Skin of body (tissue), 3 donors: Measurements from ENCODE around the gene STARD3NL. TPM values are rescaled to one million over a fixed set of nuclear protein-coding genes. Genes with fewer than 3 reads are reported as not detected.
"Not testable (repeated sequence)": the region's sequence is repeated elsewhere in the genome, so short reads cannot be mapped to it uniquely, and the experiment has no call there.

Experiments
- DNase-seq: peaks from one replicate; lab custom pipeline; 2025; lab: John Stamatoyannopoulos, UW
- small RNA-seq: library from RNA; depleted of rRNA; stranded (forward); fragments of <200 nt; gene quantifications from one replicate; pipeline ENCODE3, GENCODE V24; 2014; ENCODE audit warnings: low replicate concordance
- total RNA-seq: library from RNA; depleted of rRNA; stranded (reverse); fragments of >200 nt; gene quantifications from one replicate; pipeline ENCODE4 v1.2.3, GENCODE V29; 2014

The STARD3NL gene
- total RNA-seq, 1 donor from 2014 or later, result 22.0 TPM

DNA sequence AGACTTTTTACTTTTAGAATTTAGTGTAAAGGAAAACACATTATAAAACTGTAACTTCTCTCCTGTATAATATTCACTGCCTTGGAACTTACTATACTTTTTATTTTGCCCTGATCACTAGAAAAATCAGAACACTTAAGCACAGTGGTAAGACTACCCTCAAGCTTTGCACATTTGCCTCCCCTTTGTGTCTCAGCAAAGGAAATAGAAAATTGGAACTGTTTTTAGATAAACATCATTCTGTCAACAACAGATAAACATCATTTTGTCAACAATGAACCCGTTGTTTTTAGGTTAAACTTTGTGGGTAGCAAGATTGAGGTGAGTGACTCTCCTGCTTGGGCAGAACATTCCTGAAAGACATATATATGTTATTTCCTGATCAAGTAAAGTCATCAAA lies 86.6 kb downstream of the STARD3NL start:
- not testable (repeated sequence) for DNase-seq

DNA sequence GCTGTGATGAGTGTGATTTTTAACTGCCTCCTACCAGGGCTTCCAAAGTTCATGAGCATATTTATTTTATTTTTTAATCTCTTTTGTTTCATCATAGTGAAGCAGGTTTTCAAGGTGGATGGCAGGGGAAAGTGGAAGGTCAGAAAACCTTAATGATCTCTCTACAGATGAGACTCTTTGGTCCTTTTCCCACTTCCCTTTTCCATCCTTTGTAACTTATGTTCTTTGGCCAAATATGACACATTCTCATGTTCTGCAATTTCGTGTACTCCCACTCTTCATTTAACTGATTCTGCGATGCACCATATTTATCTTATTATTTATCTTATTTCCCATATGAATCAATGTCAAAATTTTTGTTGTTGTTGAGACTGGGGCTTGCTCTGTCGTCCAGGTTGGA lies 87.9 kb downstream of the STARD3NL start:
- DNase-seq, result not testable (repeated sequence)

DNA sequence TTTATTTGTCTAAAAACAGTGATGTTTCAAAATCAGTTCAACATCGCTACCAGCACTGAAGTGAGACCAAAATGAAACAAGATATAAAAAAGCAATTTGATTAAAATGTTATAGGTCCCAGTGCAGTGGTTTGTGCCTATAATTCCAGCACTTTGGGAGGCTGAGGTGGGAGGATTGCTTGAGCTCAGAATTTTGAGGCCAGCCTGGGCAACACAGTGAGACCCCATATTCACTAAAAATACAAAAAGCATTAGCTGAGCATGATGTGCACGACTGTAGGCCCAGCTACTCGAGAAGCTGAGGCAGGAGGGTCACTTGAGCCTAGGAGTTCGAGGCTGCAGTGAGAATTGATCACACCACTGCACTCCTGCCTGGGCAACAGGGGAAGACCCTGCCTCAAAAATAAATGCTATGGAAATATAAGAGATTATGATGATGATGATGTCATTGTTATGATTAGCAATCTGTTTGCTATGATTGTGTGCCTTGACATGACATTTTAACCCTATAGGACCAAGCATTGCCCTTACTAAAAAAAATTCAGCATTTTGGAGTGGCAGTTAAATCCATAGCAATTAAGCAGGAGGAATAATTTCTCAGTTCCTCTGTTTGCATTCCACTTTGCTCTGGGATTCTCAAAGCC lies 91.8 kb downstream of the STARD3NL start:
- not testable (repeated sequence) for DNase-seq

- not testable (repeated sequence) for DNase-seq
Measured at GRCh38 chr7:38270405-38270804, 92.4 kb downstream of the STARD3NL start.

DNA sequence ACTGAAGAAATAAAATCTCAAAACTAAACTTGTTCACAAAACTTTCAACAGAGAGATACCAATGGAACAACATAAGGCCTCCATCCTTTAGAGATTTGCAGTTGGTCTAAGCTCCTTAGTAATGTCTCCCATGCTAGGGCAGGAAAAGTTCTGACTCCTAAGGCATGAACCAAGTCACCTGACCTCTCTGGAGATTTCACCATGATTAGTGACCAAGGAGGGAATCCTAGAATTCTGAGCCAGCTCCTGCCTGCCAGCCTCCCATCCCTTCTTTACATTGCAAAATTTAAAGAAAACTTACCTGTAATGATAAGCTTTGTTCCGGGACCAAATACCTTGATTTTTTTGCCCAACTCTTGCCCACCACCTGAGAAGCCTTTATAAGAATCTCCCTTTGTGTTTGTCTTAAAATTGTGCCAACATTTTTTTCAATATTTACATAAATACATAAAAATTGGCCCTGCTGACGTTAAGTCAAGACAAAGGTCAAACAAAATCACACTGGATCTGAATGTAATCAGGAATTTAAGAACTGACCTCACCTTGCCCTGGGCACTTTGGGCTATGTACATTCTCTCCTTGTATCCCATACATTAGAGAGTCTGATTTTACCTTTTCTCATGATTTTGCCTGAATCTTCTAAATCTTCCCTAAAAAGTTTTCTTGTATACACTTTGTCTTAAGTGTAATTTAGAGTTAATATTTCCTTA lies 95.4 kb downstream of the STARD3NL start, which contains the start of gene TARP:
Gene TARP (minus strand): TSS at position 351 of the 710 bp plus-strand sequence.
- no peak for DNase-seq

- DNase-seq, result no peak
Measured at GRCh38 chr7:38274486-38274885, 96.4 kb downstream of the STARD3NL start.

GRCh38 chr7:38274927-38275620 lies 97.0 kb downstream of the STARD3NL start:
- no peak for DNase-seq

DNA sequence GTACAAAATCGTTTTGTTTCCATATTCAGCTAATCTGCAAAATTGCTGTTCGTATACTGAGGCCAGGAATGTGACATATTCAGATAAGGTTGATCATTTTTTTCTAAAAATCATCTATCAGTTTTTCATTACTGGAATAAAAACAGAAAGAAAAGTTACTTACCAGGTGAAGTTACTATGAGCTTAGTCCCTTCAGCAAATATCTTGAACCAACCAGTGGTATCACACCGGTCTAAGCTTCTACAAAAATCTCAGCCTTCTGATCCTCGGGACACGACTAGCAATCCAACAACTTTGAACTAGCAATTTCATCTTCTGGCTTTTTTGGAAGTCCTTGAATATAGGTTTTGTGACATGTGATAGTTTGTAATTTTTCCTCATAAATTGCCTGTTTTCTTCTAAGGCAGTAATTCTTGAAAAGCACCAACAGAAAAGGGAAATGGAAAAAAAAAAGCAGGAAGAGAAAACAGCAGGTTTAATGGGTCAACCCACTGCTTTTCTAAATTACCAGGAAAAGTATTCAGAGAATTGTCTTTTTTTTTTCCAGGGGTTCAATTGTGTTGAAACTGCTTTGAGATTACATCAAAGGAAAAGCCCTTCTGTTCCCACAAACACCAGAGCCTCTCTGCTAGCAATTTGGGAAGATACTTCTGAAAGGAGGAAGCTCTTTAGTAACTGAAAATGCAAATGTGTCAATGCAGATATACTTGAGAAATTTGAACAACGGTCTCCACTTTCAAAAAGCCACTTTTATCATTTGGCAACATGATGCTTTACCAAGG lies 98.2 kb downstream of the STARD3NL start:
- no peak for DNase-seq

- no peak for DNase-seq
Measured at GRCh38 chr7:38280000-38280399, 102.0 kb downstream of the STARD3NL start.

Small RNA genes within 50 kb of the gene (small RNA-seq; reads per million reads assigned to genes)
- gene TRGJ1, result not detected
- not detected for gene TRGJ2
- not detected for gene TRGJP
- gene TRGJP1, result not detected
- not detected for gene TRGJP2
